ENCODE measurements around the gene TRPM8. TPM values are rescaled to one million over a fixed set of nuclear protein-coding genes. Genes with fewer than 3 reads are reported as not detected.

TRPM8 gene
- total and polyA plus RNA-seq, 7 donors: 0.04 TPM; not detected in 6

DNA sequence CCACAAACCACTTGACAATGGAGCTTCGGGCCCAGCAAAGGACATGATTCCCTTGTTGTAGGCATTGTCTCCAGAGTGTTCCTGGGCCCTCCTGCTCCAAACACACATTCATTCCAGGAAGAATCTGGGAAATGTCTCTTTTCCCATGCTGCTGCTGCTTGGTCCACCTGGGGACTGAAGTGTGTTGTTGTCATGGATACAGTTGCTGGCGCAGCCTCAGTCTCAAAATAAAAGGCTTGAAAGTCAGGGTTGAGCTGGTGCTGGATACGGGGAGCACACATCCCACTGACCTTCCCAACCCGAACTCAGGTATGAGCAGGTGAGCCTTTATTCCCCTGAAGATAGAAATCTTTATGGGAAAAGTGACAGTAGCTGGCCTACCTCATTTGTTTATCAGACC lies 102.7 kb downstream of the TRPM8 start:
- Histone ChIP-seq H3K36me3 (no peaks in the 10 kb centered on the region), H3K9me3 (no peaks in the 10 kb centered on the region), H3K27ac (no peak overlapping the region), H3K4me1 (no peaks in the 10 kb centered on the region), H3K27me3 (no peaks in the 10 kb centered on the region), H3K4me3 (no peak overlapping the region)
- intact Hi-C loops (cut with DNase I): no loop called here
- no peak for TF ChIP-seq EP300 (IDR thresholded peaks at IDR 0.05)
- no peak for TF ChIP-seq POLR2AphosphoS5 (IDR thresholded peaks at IDR 0.05)
- TF ChIP-seq, protein P1, sequence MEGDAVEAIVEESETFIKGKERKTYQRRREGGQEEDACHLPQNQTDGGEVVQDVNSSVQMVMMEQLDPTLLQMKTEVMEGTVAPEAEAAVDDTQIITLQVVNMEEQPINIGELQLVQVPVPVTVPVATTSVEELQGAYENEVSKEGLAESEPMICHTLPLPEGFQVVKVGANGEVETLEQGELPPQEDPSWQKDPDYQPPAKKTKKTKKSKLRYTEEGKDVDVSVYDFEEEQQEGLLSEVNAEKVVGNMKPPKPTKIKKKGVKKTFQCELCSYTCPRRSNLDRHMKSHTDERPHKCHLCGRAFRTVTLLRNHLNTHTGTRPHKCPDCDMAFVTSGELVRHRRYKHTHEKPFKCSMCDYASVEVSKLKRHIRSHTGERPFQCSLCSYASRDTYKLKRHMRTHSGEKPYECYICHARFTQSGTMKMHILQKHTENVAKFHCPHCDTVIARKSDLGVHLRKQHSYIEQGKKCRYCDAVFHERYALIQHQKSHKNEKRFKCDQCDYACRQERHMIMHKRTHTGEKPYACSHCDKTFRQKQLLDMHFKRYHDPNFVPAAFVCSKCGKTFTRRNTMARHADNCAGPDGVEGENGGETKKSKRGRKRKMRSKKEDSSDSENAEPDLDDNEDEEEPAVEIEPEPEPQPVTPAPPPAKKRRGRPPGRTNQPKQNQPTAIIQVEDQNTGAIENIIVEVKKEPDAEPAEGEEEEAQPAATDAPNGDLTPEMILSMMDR (IDR thresholded peaks at IDR 0.05): no peak
- TF ChIP-seq POLR2A (IDR thresholded peaks at IDR 0.05): no peak
- DNase-seq: no peak
- WGBS, 2 donors: 87 to 92% methylated on average over 4 of the region's 4 CpGs

DNA sequence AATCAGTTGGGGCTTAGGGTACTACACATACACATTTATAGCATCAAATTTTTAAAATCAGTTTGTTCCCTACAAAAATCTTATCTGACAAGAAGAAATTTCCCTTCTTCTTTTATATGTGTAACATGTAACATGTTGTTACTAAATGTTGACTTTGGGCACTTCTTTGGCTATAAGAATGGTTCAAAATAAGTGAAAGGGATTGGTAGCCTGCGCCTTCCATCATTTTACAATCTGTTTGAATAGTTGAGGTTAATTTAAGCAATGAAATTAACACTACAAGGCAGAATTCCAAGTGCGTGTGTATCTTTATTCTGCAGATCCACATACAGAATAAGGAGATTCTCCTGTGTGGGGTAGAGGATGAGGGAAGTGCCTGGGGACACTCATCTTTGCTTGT lies 103.2 kb downstream of the TRPM8 start:
- TF ChIP-seq, protein P1 (IDR thresholded peaks at IDR 0.05): no peak
- TF ChIP-seq EP300 (IDR thresholded peaks at IDR 0.05): no peak
- TF ChIP-seq POLR2AphosphoS5 (IDR thresholded peaks at IDR 0.05): no peak
- no peak for TF ChIP-seq POLR2A (IDR thresholded peaks at IDR 0.05)
- H3K36me3 ChIP-seq: no peaks in the 10 kb centered on the region
- no peaks in the 10 kb centered on the region for H3K4me1 ChIP-seq
- 72 to 89% methylated on average over 2 of the region's 2 CpGs for WGBS, 2 donors
- intact Hi-C loops (cut with DNase I): no loop called here
- H3K27me3 ChIP-seq: no peaks in the 10 kb centered on the region
- no peak overlapping the region for H3K27ac ChIP-seq
- no peak overlapping the region for H3K4me3 ChIP-seq
- no peak for DNase-seq
- H3K9me3 ChIP-seq: no peaks in the 10 kb centered on the region

DNA sequence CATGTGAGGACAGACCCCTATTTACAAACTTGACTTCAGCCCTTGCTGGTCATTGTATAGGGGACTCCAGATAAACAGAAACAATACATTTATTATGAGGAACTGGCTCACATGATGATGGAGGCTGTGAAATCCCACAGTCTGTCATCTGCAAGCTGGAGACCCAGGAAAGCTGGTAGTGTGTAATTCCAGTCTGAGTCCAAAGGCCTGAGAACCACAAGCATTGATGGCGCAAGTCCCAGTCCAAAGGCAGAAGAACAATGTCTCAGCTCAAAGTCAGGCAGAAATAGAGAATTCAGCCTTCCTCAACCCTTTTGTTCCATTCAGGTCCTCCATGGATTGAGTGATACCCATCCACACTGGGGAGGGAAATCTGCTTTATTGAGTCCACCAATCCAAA lies 105.3 kb downstream of the TRPM8 start:
- H3K27me3 ChIP-seq: peaks cover 0 to 5% (median 0%) of the 10 kb centered on the region in 3 donors
- WGBS, 2 donors: 95 to 98% methylated on average over 1 of the region's 1 CpG
- intact Hi-C loops (cut with DNase I): no loop called here

DNA sequence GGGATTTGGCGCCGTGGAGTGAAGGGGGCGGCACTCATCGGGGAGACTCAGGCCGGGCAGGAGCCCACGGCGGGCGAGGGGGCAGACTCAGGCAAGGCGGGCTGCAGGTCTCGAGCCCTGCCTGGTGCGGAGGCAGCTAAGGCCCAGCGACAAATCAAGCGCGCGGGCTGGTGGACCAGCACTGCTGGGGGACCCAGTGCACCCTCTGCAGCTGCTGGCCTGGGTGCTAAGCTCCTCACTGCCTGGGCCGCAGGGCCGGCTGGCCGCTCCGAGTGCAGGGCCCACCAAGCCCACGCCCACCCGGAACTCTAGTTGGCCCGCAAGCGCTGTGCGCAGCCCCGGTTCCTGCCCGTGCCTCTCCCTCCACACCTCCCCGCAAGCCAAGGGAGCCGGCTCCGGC lies 107.1 kb downstream of the TRPM8 start:
- Histone ChIP-seq H3K4me3 (no peak overlapping the region), H3K27ac (no peak overlapping the region), H3K27me3 (peaks cover 0 to 15% (median 0%) of the 10 kb centered on the region in 3 donors), H3K4me1 (peaks cover 0 to 6% (median 2%) of the 10 kb centered on the region in 4 donors), H3K36me3 (no peaks in the 10 kb centered on the region), H3K9me3 (no peaks in the 10 kb centered on the region)
- WGBS, 2 donors: 96% methylated on average over 29 of the region's 29 CpGs
- no peak for DNase-seq
- TF ChIP-seq POLR2A (IDR thresholded peaks at IDR 0.05): no peak
- TF ChIP-seq, protein P1 (IDR thresholded peaks at IDR 0.05): no peak
- no peak for TF ChIP-seq EP300 (IDR thresholded peaks at IDR 0.05)
- no peak for TF ChIP-seq POLR2AphosphoS5 (IDR thresholded peaks at IDR 0.05)
- intact Hi-C loops (cut with DNase I): no loop called here

More for the DNA sequence above, 105.3 kb downstream of the TRPM8 start:
- TF ChIP-seq, protein P1 (IDR thresholded peaks at IDR 0.05): no peak
- TF ChIP-seq POLR2AphosphoS5 (IDR thresholded peaks at IDR 0.05): no peak
- TF ChIP-seq EP300 (IDR thresholded peaks at IDR 0.05): no peak
- TF ChIP-seq POLR2A (IDR thresholded peaks at IDR 0.05): no peak
- Histone ChIP-seq H3K4me3 (no peak overlapping the region), H3K27ac (no peak overlapping the region), H3K9me3 (no peaks in the 10 kb centered on the region), H3K36me3 (no peaks in the 10 kb centered on the region), H3K4me1 (peaks cover 0 to 6% (median 2%) of the 10 kb centered on the region in 4 donors)
- DNase-seq: no peak

DNA sequence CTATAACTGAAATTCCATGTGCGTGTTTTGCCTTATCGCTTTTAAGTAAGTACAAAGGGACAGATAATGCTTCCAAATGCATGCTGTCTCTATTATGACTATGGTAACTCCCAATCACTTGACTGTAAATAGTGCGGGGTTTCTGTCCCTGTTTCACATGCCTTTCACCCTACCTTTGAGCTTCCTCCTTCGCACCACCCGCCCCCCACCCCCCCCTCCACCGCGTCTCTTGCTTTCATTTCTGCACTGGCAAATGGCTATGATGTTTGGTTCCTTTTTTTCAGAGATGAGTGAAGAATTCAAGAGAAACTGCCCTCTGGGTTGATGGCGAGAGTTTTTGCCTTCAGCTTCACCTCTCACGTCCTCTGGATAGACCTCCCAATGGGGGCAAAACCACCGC lies 108.3 kb downstream of the TRPM8 start:
- DNase-seq: no peak
- no peaks in the 10 kb centered on the region for H3K9me3 ChIP-seq
- intact Hi-C loops (cut with DNase I): no loop called here
- no peaks in the 10 kb centered on the region for H3K36me3 ChIP-seq
- H3K27ac ChIP-seq: no peak overlapping the region
- TF ChIP-seq, protein P1 (IDR thresholded peaks at IDR 0.05): no peak
- TF ChIP-seq POLR2A (IDR thresholded peaks at IDR 0.05): no peak
- no peak for TF ChIP-seq EP300 (IDR thresholded peaks at IDR 0.05)
- no peak for TF ChIP-seq POLR2AphosphoS5 (IDR thresholded peaks at IDR 0.05)
- WGBS, 2 donors: 26% methylated on average over 10 of the region's 10 CpGs
- peaks cover 0 to 15% (median 0%) of the 10 kb centered on the region in 3 donors for H3K27me3 ChIP-seq
- peaks cover 0 to 6% (median 2%) of the 10 kb centered on the region in 4 donors for H3K4me1 ChIP-seq
- H3K4me3 ChIP-seq: peak overlapping the region in 3 of 4 donors; percentile 3 to 42 (median 32)

Measured in sigmoid colon (tissue), 7 donors.